ENCODE measurements around the gene GLTPD2. TPM values are rescaled to one million over a fixed set of nuclear protein-coding genes. Genes with fewer than 3 reads are reported as not detected.

The GLTPD2 gene
- total RNA-seq, 1 donor from 2014 or later = not detected

DNA sequence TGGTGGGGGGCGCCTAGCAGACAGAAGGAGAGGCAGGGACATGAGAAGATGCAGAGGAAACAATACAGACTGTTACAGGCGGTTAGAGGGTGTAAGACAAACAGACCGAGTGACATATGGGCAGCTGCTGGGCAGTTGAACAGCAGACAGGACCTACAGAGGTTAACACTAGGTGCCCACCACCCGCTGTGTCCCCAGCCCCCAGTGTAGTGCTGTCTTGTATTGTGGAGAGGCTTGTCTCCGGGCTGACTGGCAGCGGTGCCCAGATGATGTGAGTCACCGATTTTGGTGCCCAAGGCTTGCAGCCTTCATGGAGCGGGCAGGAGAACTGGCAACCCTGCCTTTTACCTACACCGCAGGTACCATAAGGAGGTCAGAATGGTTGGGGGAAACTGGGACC, 46.6 kb upstream of the GLTPD2 start:
- intact Hi-C loops (cut with DNase I) = no loop called here
- TF ChIP-seq, protein P1, sequence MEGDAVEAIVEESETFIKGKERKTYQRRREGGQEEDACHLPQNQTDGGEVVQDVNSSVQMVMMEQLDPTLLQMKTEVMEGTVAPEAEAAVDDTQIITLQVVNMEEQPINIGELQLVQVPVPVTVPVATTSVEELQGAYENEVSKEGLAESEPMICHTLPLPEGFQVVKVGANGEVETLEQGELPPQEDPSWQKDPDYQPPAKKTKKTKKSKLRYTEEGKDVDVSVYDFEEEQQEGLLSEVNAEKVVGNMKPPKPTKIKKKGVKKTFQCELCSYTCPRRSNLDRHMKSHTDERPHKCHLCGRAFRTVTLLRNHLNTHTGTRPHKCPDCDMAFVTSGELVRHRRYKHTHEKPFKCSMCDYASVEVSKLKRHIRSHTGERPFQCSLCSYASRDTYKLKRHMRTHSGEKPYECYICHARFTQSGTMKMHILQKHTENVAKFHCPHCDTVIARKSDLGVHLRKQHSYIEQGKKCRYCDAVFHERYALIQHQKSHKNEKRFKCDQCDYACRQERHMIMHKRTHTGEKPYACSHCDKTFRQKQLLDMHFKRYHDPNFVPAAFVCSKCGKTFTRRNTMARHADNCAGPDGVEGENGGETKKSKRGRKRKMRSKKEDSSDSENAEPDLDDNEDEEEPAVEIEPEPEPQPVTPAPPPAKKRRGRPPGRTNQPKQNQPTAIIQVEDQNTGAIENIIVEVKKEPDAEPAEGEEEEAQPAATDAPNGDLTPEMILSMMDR (IDR thresholded peaks at IDR 0.05) = no peak
- no peak overlapping the region for H3K27ac ChIP-seq

DNA sequence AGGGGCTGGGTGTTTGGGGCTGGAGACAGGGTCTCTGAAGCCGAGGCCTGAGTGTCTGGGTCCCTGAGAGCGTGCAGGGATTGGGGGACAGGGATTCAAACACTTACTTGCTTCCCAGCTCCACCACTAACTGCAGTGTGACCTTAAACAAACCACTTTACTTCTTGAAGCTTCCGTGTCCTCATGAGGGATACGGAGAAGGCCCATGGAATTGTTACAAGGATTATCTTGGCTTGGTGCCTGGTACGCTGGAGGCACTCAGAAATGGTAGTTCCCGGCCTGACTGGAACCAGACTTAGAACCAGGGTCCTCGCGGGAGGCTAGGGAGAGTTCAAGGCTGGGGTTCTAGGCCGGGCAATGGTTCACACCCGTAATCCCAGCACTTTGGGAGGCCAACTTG, 46.1 kb upstream of the GLTPD2 start:
- no peak for DNase-seq (ENCODE audit: low spot score in 2 of 2)
- Histone ChIP-seq H3K27me3 (peaks cover 13% of the 10 kb centered on the region), H3K36me3 (no peaks in the 10 kb centered on the region), H3K4me3 (no peak overlapping the region), H3K4me1 (peaks cover 0 to 5% of the 10 kb centered on the region in 2 donors), H3K9me3 (no peaks in the 10 kb centered on the region), H3K27ac (no peak overlapping the region)
- intact Hi-C loops (cut with DNase I) = no loop called here
- TF ChIP-seq, protein P1 (IDR thresholded peaks at IDR 0.05) = no peak

More for the DNA sequence above, 46.6 kb upstream of the GLTPD2 start:
- DNase-seq (ENCODE audit: low spot score in 2 of 2) = no peak
- H3K9me3 ChIP-seq = no peaks in the 10 kb centered on the region
- H3K4me3 ChIP-seq = no peak overlapping the region
- no peaks in the 10 kb centered on the region for H3K36me3 ChIP-seq
- peaks cover 13% of the 10 kb centered on the region for H3K27me3 ChIP-seq
- peaks cover 0 to 5% of the 10 kb centered on the region in 2 donors for H3K4me1 ChIP-seq

DNA sequence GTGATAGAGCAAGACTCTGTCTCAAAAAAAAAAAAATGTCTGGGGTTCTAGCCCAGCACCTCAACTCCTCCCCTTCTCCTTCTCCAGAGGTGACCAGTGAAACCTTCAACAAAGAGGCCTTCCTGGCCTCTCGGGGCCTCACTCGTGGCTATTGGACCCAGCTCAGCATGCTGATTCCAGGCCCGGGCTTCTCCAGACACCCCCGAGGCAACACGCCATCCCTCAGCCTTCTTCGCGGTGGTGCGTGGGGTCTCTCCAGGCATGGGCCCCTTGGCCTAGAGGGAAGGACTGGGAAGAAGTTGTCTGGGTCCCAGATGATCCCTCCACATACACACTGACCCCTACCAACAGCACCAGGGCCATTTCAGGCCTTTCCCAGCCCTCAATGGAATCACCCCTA, 45.5 kb upstream of the GLTPD2 start:
- no peak overlapping the region for H3K4me3 ChIP-seq
- intact Hi-C loops (cut with DNase I) = no loop called here
- TF ChIP-seq, protein P1 (IDR thresholded peaks at IDR 0.05) = no peak
- DNase-seq (ENCODE audit: low spot score in 2 of 2) = no peak
- no peaks in the 10 kb centered on the region for H3K9me3 ChIP-seq
- no peaks in the 10 kb centered on the region for H3K36me3 ChIP-seq
- H3K27ac ChIP-seq = no peak overlapping the region
- H3K27me3 ChIP-seq = peaks cover 13% of the 10 kb centered on the region
- peaks cover 0 to 4% of the 10 kb centered on the region in 2 donors for H3K4me1 ChIP-seq

DNA sequence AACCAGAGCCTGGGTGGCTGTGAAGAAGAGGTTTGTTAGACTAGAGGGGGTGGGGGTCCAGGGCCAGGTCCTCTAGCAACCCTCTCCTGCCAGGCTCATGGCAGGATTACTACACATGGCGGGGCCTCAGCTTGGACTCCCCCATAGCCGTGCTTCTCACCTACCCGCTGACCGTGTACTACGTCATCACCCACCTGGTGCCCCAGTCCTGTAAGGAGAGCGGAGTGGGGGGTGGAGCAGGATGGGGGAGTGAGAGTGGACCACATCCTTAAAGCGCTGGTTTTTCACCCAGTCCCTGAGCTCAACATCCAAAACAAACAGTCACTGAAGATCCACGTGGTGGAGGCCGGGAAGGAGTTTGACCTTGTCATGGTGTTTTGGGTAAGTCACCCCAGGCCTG, 44.9 kb upstream of the GLTPD2 start:
- no peak overlapping the region for H3K4me3 ChIP-seq
- intact Hi-C loops (cut with DNase I) = no loop called here
- no peak overlapping the region for H3K27ac ChIP-seq
- TF ChIP-seq, protein P1 (IDR thresholded peaks at IDR 0.05) = no peak
- no peak for DNase-seq (ENCODE audit: low spot score in 2 of 2)
- H3K4me1 ChIP-seq = no peaks in the 10 kb centered on the region
- no peaks in the 10 kb centered on the region for H3K9me3 ChIP-seq
- peaks cover 13% of the 10 kb centered on the region for H3K27me3 ChIP-seq
- no peaks in the 10 kb centered on the region for H3K36me3 ChIP-seq

DNA sequence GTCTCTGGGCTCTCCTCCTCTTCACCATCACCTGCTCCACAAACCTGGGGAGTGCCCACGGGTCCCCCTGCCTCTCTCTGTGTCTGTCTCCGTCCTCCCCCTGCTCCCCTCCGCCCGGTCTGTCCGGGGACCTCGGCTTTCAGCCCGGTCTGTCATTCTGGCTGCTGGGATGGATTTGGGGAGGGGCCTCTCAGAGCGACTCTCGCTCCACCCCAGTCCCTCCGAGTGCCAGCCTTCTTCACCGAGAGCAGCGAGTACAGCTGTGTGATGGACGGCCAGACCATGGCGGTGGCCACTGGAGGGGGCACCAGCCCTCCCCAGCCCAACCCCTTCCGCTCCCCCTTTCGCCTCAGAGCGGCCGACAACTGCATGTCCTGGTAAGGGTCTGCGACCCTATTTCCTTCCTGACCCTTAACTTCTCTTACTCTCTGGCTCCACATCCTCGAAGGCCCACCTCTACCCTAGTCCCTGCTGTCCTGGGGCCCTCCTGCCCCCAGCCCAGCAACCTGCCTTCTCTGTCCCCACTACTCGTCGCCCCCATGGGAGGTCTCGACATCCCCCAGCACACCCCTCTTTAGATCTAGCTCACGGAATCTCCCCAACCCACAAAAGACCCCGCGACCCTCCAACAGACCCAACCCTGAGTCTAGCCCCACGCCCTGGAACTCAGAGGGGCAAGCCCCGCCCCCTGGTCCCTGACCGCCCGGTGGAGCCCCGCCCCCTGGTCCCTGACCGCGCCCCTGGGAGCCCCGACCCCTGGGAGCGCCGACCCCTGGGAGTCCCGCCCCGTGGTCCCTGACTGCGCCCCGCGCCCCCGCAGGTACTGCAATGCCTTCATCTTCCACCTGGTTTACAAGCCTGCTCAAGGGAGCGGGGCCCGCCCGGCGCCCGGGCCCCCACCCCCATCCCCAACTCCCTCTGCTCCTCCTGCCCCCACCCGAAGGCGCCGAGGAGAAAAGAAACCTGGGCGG, 43.5 kb upstream of the GLTPD2 start:
- H3K27ac ChIP-seq = no peak overlapping the region
- H3K9me3 ChIP-seq = no peaks in the 10 kb centered on the region
- H3K4me3 ChIP-seq = no peak overlapping the region
- no peak for DNase-seq (ENCODE audit: low spot score in 2 of 2)
- peaks cover 13% of the 10 kb centered on the region for H3K27me3 ChIP-seq
- no peaks in the 10 kb centered on the region for H3K4me1 ChIP-seq
- intact Hi-C loops (cut with DNase I) = no loop called here
- TF ChIP-seq, protein P1 (IDR thresholded peaks at IDR 0.05) = no peak
- no peaks in the 10 kb centered on the region for H3K36me3 ChIP-seq
